Thyroid gland (tissue), 4 donors: Measurements from ENCODE around the gene PKHD1.

Experiments
- CTCF ChIP-seq, 6 experiments: fragments of 200-600 bp in 3 of 6; fragments of 450-650 bp in 3 of 6; sonication (generic) in 3 of 6; IDR thresholded peaks; one replicate each; pipeline ENCODE4 v1.5.1; 2016 to 2019; ENCODE audit warnings: antibody characterized with exemption in 6 of 6, mild to moderate bottlenecking in 2 of 6, inconsistent platforms in 1 of 6, moderate library complexity in 1 of 6
- POLR2A ChIP-seq, 2 donors: fragments of 450-650 bp; IDR thresholded peaks; one replicate each; pipeline ENCODE4 v1.6.1; 2017; ENCODE audit warnings: antibody characterized with exemption in 2 of 2, mild to moderate bottlenecking in 2 of 2, moderate library complexity in 1 of 2

DNA sequence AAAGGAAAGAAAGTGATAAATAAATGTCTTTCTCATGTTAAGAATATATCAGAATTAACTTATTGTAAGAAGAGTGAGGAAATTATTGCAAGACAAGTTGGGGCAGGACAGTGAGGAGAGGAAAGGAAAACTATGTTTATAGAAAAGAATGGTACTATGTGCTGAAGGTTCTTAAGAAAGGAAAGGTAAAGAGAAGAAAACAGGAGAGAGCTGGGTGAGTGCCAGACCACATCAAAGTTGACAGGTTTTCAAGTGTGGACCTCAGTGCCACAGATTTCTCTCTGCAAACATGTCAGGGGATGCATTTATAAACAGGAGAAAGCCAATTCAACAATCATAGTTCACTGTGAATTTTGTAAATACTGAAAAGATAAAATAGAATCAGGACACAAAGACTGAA lies 439.2 kb downstream of the PKHD1 start:
- no peak for TF ChIP-seq CTCF (IDR thresholded peaks at IDR 0.05)
- no peak for TF ChIP-seq POLR2A (IDR thresholded peaks at IDR 0.05)
